ENCODE results near the gene RASGRF2.
"Not testable (repeated sequence)": the region's sequence is repeated elsewhere in the genome, so short reads cannot be mapped to it uniquely, and the experiment has no call there.

RASGRF2 gene

DNA sequence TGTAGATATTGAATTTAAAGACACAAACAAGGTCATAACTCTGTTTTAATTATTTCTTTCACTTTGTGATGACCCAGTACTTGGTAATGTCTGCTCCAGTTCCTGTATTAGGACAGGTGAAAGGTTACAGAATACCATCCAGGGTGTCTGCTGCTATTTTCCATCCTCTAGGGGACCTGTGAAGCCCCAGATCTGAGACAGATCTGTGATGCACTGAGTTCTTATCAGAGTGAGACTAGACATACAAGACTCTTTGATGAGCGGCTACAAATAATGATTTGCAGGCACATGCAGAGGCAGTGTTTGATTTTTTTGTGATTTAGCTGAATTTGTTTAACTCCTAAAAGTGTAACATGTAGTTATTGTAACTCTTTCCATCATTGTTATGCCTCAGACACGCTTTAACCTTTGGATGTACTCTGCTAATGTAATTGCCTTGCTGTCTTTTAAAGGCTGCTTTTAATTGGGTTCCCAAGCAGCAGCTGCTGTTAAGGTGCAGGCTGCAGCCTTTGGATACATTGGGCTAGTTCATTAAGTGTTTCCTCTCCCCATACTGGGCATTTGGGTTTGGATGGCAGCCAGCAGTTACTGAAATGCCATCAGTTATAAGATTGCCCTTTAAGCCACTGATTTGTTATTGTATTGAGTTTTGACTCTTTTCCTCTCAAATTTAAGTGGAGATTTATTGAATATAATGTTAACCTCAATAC lies 63.3 kb downstream of the RASGRF2 start:
- DNase-seq, result no peak

DNA sequence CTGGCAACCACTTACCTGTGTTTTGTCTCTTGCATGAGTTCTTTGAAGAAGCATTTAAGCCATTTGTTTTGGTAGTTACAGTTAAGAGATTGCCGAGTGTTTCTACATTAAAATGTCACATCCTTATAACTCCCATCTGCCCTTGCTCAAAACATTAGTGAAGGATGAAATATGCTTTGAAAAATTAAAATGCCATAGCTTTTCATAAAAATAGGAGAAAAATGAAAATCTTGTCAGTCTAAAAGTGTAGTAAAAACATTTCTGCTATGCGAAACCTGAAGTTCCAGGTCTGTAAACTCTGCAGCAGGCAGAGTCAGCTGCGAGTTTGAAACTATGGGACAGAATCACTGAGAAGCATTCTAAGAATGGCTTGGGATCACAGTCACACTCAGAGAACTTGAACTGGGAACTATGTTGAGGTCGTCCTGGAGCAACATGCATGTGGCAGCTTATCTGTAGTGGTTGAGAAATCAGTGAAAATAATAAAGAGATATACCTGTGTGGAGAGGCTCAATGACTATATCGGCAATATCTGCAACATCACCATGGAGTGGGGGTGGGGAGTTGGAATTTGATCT lies 67.4 kb downstream of the RASGRF2 start:
- no peak for DNase-seq

DNA sequence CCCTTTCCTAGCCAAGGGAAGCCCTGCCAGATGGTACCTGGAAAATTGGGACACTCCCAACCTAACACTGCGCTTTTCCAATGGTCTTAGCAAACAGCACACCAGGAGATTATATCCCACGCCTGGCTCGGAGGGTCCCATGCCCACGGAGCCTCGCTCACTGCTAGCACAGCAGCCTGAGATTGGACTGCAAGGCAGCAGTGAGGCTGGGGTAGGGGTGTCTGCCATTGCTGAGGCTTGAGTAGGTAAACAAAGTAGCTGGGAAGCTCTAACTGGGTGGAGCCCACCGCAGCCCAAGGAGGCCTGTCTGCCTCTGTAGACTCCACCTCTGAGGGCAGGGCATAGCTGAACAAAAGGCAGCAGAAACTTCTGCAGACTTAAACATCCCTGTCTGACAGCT lies 68.7 kb downstream of the RASGRF2 start:
- DNase-seq, result not testable (repeated sequence)

DNA sequence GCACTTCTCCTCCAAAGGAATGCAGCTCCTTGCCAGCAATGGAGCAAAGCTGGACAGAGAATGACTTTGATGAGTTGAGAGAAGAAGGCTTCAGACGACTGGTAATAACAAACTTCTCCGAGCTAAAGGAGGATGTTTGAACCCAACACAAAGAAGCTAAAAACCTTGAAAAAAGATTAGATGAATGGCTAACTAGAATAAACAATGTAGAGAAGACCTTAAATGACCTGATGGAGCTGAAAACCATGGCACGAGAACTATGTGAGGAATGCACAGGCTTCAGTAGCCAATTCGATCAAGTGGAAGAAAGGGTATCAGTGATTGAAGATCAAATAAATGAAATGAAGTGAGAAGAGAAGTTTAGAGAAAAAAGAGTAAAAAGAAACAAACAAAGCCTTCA lies 69.6 kb downstream of the RASGRF2 start:
- DNase-seq, result not testable (repeated sequence)

DNA sequence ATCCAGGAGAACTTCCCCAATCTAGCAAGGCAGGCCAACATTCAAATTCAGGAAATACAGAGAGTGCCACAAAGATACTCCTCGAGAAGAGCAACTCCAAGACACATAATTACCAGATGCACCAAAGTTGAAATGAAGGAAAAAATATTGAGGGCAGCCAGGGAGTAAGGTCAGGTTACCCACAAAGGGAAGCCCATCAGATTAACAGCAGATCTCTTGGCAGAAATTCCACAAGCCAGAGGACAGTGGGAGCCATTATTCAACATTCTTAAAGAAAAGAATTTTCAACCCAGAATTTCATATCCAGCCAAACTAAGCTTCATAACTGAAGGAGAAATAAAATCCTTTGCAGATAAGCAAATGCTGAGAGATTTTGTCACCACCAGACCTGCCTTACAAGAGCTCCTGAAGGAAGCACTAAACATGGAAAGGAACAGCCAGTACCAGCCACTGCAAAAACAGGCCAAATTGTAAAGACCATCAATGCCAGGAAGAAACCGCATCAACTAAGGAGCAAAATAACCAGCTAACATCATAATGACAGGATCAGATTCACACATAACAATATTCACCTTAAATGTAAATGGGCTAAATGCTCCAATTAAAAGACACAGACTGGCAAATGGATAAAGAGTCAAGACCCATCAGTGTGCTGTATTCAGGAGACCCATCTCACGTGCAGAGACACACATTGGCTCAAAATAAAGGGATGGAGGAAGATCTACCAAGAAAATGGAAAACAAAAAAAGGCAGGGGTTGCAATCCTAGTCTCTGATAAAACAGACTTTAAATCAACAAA lies 70.3 kb downstream of the RASGRF2 start:
- DNase-seq, result not testable (repeated sequence)

- DNase-seq, result no peak
Observed at GRCh38 chr5:81035522-81035921, 75.4 kb downstream of the RASGRF2 start.

DNA sequence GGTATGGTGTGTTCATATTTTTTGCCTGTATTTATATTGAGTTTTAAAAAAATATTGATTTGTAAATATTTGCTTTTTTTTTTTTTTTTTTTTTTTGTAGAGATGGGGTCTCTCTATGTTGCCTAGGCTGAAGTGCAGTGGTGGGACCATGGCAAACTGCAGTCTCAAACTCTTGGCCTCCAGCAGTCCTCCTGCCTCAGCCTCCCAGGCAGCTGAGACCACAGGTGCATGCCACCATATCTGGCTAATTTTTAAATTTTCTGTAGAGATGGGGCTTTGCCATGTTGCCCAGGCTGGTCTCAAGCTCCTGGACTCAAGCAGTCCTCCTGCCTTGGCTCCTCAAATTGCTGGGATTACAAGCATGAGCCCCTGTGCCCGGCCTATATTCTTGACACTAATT lies 78.3 kb downstream of the RASGRF2 start:
- DNase-seq, result no peak

DNA sequence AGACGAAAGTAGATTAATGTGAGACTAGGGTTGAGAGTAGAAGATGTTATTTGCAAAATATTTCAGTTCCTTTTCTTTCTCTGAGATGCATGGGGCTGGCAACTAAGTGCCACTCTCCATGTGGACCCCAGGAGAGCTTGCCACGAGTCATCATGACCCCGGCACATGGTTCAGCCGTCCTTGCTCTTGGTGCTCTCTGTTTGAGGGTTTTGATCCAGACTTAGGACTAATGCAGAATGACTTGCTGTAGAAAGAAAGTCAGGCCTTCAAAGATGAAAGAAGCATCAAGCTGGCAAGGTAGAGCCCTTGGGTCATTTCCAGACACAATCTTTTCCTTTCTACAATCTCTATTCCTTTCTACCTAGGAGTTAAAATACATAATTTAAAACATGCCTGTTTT lies 84.7 kb downstream of the RASGRF2 start:
- no peak for DNase-seq

GRCh38 chr5:81045389-81045807 lies 85.2 kb downstream of the RASGRF2 start:
- DNase-seq, result no peak

DNA sequence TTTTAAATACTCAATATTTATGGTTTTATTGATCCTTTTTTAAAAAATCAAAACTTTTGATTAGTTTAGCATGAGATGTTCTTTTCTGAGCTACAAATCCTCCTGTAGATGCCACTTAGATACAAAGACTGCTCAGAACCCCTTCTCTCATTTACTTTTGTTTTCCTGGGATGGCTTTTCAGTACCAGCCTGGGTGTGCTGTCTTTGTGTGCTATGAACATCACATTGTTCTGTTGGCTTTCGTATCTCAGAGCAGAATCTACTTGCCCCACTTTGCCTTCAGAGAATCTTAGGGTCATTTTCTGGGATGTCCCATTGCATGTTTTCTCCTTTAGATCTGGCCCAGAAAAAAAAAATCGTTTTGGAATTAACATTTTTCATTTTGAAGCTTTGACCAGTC lies 85.9 kb downstream of the RASGRF2 start:
- no peak for DNase-seq

GRCh38 chr5:81052325-81052724 lies 92.2 kb downstream of the RASGRF2 start:
- no peak for DNase-seq

GRCh38 chr5:81053282-81053681 lies 93.1 kb downstream of the RASGRF2 start:
- not testable (repeated sequence) for DNase-seq

GRCh38 chr5:81058121-81058520 lies 98.0 kb downstream of the RASGRF2 start:
- no peak for DNase-seq

DNA sequence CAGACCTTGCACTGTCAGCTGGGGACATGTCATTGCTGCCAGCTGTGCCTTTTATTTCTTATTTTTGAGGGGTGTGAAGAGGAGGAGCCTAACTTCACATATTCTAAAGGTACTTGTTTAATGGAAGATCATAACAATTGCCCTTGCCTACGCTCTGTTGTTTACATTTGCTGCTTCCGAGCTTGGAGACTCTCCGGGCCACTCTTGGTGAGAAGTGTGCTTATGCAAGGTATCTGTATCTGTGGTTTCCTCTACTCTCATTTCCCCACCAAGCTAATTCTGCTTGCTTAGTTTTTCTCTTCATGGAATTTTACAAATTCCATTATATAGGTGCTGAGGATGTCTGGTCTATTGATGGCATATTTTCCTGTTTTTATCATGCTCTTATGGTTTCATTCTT lies 105.3 kb downstream of the RASGRF2 start:
- no peak for DNase-seq

GRCh38 chr5:81066102-81066501 lies 105.9 kb downstream of the RASGRF2 start:
- no peak for DNase-seq

- no peak for DNase-seq
Observed at GRCh38 chr5:81067406-81067805, 107.2 kb downstream of the RASGRF2 start.

- DNase-seq, result no peak
Observed at GRCh38 chr5:81068063-81068462, 107.9 kb downstream of the RASGRF2 start.

GRCh38 chr5:81068635-81069034 lies 108.5 kb downstream of the RASGRF2 start:
- no peak for DNase-seq

- no peak for DNase-seq
Observed at GRCh38 chr5:81069990-81070389, 109.8 kb downstream of the RASGRF2 start.

DNA sequence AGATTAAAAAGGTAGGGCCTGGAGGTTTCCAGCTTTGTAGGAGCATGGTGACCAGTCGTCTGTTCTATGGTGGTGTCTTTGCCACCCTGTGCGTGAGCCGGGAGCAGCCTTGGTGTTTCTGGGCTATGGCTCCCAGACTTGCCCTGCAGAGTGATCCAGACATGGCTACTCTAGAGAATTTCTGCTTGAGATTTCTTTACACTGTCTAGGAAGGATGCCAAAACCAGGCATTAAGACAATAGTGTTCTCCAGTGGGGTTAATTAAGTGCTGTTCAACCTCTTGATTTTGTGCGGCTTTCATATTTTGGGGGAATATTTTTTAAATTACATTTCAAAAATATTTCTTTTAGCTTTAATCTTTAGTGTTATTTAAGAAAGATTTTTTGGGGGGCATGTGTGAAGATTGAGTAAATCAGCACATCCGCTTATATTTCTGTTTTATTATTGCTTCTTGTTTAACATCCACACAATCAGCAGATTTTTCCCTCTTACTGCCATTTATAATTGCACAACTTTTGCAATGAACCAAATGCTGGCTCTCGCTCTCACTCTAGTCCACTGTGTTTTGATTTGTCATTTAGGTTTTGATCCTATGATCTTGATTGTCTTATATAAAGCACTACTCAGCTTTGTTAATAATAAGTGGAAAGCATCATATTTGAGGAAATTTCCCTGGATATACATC lies 110.5 kb downstream of the RASGRF2 start:
- DNase-seq, result no peak

DNA sequence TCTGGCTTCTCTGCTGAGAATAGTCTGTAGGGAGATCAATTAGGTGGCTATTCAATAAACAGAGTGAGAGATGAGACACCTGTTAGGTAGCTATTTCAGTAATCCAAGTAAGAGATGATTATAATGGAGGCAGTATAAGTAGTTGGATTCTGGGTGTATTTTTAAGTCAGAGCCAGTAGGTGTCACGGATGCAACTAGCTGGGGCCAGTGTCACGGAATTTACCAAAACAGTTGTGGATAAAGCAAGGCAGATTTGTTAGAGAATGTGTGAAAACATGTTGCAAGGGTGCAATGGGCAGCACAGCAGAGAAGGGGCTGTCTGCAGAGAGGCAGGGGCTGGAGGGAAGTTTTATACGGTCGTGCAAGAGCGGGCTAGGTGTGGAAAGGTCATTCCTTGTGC lies 114.9 kb downstream of the RASGRF2 start:
- DNase-seq, result no peak

- no peak for DNase-seq
Observed at GRCh38 chr5:81077105-81077504, 116.9 kb downstream of the RASGRF2 start.

DNA sequence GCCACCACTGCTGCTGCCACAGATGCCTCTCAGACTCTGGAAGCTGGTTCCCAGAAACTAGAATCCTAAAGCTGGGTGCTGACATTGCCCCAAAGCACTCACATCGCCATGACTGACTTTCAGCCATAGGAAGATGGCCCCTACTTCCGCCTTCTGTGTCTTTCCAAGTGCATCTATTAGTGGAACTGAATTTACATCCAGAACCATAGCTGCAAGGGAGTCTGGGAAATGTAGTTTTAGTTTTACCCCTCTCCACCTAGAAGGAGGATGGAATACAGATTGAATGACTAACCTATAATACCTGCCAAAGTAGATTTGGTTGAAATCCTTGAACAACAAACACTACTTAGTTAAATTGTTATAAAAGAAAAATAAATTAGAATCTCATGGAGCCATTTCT lies 118.8 kb downstream of the RASGRF2 start:
- no peak for DNase-seq

Measured in fibroblast of skin of right quadriceps (primary cell).